ES-I3 (cell line): ENCODE measurements around the gene C12orf56.

Source experiments
- H3K36me3 ChIP-seq: 2 replicates; pipeline ENCODE4 v1.6.1; 2013; ENCODE audit warnings: mild to moderate bottlenecking, low read length, control low read depth, moderate library complexity; ENCODE audit not compliant: insufficient read depth
- H3K4me1 ChIP-seq: 2 replicates; pipeline ENCODE4 v1.6.1; 2013; ENCODE audit warnings: mild to moderate bottlenecking, control low read depth, low read length; ENCODE audit not compliant: insufficient read depth
- H3K9ac ChIP-seq: 2 replicates; pipeline ENCODE4 v1.6.1; 2013; ENCODE audit warnings: low read depth, mild to moderate bottlenecking, low read length, moderate library complexity
- H3K9me3 ChIP-seq: 2 replicates; pipeline ENCODE4 v1.6.1; 2013; ENCODE audit warnings: mild to moderate bottlenecking, low read length, moderate library complexity; ENCODE audit not compliant: control insufficient read depth, insufficient read depth

The C12orf56 gene

DNA sequence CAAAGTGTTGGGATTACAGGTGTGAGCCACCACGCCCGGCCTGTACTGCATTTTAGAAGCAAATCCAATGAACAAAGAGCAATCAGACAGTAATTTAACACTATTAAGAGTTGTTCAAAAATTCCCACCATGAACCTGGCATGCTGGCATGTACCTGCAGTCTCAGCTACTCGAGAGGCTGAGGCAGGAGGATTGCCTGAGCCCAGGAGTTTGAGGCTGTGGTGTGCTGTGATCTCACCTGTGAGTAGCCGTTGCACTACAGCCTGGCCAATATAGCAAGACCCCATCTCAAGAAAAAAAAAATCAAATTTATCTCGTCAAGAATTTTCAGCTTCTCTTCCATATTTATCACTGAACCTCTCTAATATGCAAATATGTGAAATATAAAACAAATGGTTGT lies 128.7 kb downstream of the C12orf56 start:
- no peaks in the 10 kb centered on the region for H3K9me3 ChIP-seq
- H3K9ac ChIP-seq = no peak overlapping the region
- no peaks in the 10 kb centered on the region for H3K36me3 ChIP-seq
- H3K4me1 ChIP-seq = no peaks in the 10 kb centered on the region

DNA sequence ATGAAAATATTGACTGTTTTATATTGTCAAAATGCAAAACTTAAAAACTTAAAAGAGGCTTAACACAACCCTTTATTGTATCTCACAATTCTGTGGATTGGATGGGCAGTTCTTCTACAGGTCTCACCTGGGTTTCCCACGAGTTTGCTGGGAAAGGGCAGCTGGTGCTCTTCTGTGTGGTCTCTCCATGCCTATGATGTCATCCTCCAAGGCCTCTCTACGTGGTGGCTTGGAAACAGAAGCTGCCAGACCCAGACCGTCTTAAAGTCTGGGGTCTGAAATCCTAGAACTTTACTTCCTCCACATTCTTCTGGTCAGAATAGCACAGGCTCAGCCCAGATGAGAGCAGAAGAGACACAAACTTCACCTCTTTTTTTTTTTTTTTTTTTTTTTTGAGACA lies 132.0 kb downstream of the C12orf56 start:
- Histone ChIP-seq H3K4me1 (0 out of 2 replicates have a peak, but pooled peaks cover 3% of the 10 kb centered on the region), H3K36me3 (no peaks in the 10 kb centered on the region), H3K9ac (no peak overlapping the region), H3K9me3 (no peaks in the 10 kb centered on the region)

DNA sequence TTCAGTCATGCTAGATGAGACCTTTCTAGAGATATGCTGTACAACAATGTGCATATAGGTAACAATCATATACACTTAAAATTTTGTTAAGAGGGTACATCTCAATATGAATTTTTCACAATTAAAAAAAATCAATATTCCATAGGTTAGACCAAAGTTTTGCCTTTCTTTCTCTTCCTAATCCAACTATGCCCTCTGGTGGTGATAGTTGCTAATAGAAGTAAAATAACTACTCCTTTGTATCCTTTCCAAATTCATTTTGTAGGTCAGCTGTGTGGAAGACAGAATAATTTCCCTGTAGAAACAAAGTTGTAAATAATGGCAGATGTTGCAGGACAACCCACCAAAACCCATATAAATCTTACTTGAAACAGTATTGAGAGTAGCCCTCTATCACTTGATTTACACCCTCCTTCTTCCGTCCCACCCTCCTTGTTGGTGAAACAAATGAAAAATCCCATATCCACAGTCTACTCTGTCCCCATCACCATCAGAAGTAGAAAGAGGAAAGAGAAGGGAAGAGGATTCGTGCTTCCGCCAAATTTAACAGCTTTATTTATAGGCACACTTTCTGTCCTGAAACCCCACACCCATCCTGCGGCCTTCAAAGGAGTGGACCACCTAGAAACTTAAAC lies 134.3 kb downstream of the C12orf56 start:
- no peaks in the 10 kb centered on the region for H3K9me3 ChIP-seq
- peak overlapping the region; percentile 37; the same call in 1 of the 2 replicates for H3K9ac ChIP-seq
- no peaks in the 10 kb centered on the region for H3K36me3 ChIP-seq
- H3K4me1 ChIP-seq = 0 out of 2 replicates have a peak, but pooled peaks cover 3% of the 10 kb centered on the region

DNA sequence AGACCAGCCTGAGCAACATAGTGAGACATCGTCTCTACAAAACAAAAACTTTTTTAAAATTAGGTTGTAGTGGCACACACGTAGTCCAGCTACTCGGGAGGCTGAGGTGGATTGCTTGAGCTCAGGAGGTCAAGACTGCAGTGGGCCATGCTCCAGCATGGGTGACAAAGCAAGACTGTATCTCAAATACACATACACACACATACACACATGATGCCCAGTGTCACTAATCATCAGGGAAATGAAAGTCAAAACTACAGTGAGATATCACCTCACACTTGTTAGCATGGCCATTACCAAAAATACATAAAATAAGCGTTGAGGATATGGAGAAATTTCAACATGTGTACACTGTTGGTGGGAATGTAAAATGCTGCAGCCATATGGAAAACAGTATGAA lies 135.3 kb downstream of the C12orf56 start:
- no peaks in the 10 kb centered on the region for H3K9me3 ChIP-seq
- no peaks in the 10 kb centered on the region for H3K36me3 ChIP-seq
- H3K4me1 ChIP-seq = 0 out of 2 replicates have a peak, but pooled peaks cover 3% of the 10 kb centered on the region
- H3K9ac ChIP-seq = no peak overlapping the region

DNA sequence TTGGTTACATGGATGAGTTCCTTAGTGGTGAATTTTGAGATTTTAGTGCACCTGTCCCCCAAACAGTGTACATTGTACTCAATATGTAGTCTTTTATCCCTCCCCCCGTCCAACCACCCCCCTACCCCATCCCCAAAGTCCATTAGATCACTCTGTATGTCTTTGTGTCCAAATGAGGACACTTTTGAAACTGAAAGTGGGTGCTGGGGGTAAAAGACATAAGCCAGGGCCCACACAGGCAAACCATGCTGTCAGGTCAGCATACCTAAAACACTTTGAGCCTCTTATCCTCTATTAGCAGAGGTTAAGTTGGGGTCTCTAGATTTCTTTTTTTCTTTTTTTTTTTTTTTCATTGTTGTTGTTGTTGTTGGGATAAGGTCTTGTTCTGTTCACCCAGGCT lies 137.2 kb downstream of the C12orf56 start:
- Histone ChIP-seq H3K9ac (no peak overlapping the region), H3K9me3 (no peaks in the 10 kb centered on the region), H3K36me3 (no peaks in the 10 kb centered on the region; the same call in 1 of the 2 replicates), H3K4me1 (0 out of 2 replicates have a peak, but pooled peaks cover 3% of the 10 kb centered on the region)

DNA sequence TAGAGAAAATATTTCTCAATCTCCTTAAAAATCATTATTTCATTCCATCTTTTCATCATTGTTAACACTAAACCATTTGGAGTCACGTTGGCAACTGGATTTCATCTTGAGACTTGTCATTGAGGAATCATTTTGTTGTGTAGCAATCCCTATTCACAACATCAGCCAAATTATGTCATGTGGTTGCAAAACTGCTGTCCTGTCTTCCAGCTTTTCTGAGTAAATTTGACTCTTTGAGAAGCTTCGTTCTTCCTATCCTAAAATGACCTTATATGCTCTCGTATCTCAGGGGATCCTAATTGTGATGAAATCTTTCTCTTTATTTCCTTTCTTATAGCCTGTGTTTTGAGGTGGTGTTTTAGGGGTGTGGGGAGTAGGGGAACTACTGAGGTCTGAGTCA lies 137.9 kb downstream of the C12orf56 start:
- no peaks in the 10 kb centered on the region for H3K9me3 ChIP-seq
- 0 out of 2 replicates have a peak, but pooled peaks cover 3% of the 10 kb centered on the region for H3K4me1 ChIP-seq
- H3K9ac ChIP-seq = no peak overlapping the region
- H3K36me3 ChIP-seq = no peaks in the 10 kb centered on the region; the same call in 1 of the 2 replicates

DNA sequence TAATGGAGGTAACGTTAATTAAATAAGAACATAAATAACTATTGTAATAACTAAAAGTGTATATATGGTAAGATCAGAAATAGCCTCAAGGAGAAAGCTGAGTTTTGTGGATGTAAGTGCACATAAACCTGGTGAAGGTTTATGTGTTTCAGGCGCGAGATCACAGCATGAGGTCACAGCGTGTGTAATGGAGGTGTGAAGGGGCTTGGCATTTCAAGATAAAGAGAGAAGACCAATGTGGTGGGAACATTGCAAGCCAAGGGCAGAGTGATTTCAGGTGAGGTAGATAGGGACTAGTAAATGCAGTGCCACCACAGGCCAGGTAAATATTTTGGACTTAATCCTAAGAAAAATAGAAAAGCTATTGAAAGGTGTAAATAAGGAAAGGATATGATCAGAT lies 146.7 kb downstream of the C12orf56 start:
- Histone ChIP-seq H3K4me1 (no peaks in the 10 kb centered on the region), H3K9me3 (no peaks in the 10 kb centered on the region), H3K36me3 (no peaks in the 10 kb centered on the region), H3K9ac (no peak overlapping the region)

DNA sequence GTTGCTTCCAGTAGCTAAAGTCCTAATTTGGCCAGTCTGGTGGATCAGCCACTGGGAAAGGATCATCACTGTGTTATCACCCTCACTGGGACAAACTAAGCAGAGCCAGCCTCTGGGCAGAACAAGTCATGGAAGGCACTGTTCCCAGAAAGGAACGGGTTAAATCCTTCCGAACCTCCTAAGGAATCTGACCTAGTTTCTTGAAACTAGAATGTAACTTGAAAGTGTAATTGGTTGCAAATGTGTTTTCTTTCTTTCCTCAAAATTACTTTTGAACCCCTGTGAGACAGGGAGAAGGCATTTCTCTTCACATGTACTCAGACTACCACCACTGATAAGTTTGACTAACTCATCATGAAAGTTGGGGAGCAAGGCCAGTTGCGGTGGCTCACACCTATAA lies 149.8 kb downstream of the C12orf56 start:
- Histone ChIP-seq H3K36me3 (no peaks in the 10 kb centered on the region), H3K4me1 (no peaks in the 10 kb centered on the region), H3K9ac (no peak overlapping the region), H3K9me3 (no peaks in the 10 kb centered on the region)

DNA sequence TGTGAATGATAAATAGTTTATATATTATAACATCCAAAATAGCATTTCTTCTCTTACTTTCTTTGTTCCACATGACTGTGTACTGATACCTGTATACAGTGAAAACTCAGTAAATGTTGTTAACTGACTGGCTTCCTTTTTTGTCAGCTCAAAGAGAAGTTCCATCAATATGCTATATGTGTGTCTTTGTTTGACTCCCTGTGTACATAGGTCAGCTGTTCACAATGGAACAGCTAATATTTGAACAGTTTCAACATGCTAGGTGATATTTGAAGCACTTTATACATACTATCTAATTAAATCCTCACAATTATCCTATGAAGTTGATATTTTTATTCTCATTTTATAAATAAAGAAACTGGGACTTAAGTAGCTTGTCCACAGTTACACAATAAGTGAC lies 153.2 kb downstream of the C12orf56 start:
- H3K9ac ChIP-seq = no peak overlapping the region
- H3K4me1 ChIP-seq = no peaks in the 10 kb centered on the region
- no peaks in the 10 kb centered on the region for H3K36me3 ChIP-seq
- no peaks in the 10 kb centered on the region for H3K9me3 ChIP-seq

DNA sequence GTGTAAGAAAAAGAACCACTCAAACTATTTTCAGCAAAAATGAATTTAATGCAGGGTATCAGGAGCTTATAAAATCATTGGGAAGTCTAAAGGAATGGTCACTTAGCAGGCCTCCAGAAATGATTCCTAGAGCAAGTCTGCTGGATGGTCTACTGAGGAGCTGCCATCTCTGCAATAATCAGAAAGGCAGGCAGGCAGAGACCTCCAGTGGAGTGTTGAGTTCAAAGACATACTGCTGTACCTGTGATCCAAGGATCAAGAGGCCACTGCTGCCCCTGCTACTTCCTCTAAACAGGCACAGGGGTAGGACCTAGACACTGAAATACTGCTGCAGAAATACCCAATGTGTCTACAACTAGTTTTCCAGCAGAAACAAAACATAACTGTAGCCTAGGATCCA lies 154.0 kb downstream of the C12orf56 start:
- Histone ChIP-seq H3K9me3 (no peaks in the 10 kb centered on the region), H3K4me1 (no peaks in the 10 kb centered on the region), H3K36me3 (no peaks in the 10 kb centered on the region), H3K9ac (no peak overlapping the region)

DNA sequence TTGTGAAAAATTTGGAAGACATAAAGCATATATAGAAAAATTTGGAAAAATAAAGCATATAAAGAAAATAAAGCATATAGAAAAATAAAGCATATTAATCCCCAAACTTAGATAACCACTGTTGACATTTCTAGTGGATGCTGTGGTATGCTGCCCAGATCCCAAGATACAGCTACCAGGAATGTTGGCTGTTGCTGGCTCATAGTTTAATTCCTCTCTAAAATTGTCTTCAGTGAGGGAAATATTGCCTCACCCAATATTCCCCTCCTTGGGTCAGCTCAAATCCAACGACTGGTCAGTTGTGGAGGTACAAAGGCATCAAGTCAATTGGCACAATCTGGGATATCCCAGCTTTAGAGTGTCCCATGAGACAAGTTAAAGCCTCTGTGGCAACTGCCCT lies 158.4 kb downstream of the C12orf56 start:
- no peaks in the 10 kb centered on the region for H3K36me3 ChIP-seq
- H3K9me3 ChIP-seq = no peaks in the 10 kb centered on the region
- no peak overlapping the region for H3K9ac ChIP-seq
- no peaks in the 10 kb centered on the region for H3K4me1 ChIP-seq

DNA sequence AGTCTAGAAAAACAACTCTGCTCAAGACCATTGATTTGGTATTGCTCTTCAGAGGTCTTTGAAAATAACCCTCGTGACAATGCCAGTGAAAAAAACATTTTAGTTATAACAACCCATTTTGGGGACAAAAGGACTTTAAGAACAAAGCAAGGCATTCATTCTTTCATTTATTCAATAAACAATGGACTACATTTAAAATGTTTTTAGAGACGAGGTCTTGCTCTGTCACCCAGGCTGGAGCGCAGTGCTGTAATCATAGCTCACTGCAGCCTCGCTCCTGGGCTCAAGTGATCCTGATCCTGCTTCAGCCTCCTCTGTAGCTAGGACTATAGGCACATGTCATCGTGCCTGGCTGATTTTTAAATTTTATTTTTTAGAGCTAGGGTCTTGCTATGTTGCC lies 160.8 kb downstream of the C12orf56 start:
- no peaks in the 10 kb centered on the region for H3K9me3 ChIP-seq
- H3K9ac ChIP-seq = no peak overlapping the region
- H3K36me3 ChIP-seq = no peaks in the 10 kb centered on the region
- no peaks in the 10 kb centered on the region for H3K4me1 ChIP-seq

DNA sequence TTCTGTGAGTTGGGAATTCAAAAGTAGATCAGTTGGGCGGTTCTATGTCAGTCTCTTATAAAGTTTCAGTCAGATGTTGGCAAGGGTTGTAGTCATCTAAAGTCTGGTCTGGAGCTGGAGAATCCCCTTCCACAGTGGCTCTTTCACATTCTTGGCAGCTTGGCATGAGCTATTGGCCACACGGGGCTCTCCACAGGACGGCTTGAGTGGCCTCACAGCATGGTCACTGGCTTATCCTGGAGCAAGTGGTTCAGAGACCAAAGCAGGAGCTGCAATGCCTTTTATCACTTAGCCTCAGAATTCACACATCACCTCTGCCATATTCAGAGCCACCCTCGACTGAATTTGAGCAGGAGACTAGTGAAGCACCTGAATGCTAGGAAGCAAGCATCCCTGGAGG lies 161.3 kb downstream of the C12orf56 start:
- Histone ChIP-seq H3K4me1 (no peaks in the 10 kb centered on the region), H3K9me3 (no peaks in the 10 kb centered on the region), H3K9ac (no peak overlapping the region), H3K36me3 (no peaks in the 10 kb centered on the region)

DNA sequence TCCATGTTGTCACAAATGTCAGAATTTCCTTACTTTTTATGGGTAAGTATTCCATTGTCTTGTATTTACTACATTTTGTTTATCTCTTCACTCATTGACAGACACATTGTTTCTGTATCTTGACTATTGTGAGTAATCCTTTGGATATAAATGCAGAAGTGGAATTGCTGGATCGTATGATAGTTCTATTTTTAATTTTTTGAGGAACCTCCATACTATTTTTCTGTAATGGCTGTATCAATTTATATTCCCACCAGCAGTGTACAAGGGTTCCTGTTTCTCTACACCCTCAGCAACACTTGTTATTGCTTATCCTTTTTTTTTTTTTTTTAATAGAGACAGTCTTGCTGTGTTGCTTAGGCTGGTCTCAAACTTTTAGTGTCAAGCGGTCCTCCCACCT lies 164.9 kb downstream of the C12orf56 start:
- Histone ChIP-seq H3K9ac (no peak overlapping the region), H3K36me3 (no peaks in the 10 kb centered on the region), H3K4me1 (no peaks in the 10 kb centered on the region), H3K9me3 (no peaks in the 10 kb centered on the region)

DNA sequence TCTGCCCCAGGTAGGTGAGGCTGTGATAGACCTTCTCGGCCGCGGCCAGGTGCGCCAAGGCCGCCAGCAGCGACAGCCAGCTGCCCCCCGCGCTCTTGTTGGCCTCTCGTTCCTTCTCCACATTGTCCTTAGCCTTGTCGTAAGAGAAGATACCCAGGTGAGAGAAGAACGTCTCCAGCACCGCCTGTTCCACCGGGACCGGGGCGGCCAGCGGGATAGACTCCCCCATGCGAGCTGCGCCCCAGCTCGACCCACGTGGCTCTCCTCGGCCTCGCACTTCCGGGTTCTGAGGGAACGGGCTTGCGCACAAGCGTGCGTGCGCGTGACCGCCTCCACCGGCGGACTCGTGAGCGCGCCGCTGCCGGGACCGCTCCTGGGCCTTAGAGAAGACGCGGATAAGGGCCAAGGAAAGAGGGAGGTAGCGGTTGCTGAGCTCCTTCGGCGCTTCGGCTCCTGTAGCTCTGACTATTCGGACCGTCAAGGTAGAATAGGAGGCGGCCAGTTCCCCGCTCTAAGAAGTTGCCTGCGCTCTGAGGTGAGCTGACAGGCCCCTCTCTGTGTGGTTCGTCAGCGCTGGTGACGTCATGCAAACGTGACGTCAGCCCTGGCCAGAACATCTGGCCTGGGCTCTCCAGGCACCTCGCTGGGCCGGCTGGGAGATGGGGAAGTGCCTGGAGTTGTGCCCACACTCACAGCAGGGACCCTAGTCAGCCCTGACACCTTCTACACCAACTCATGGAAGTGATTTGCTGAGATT lies 168.4 kb downstream of the C12orf56 start, which contains the start of gene KICS2:
TSS of gene KICS2 (minus strand) at position 288 of the 757 bp plus-strand sequence. CDS start at position 229, 59 bp downstream.
- Histone ChIP-seq H3K36me3 (no peaks in the 10 kb centered on the region), H3K4me1 (peaks cover 13% of the 10 kb centered on the region; the same call in 1 of the 2 replicates), H3K9me3 (no peaks in the 10 kb centered on the region), H3K9ac (peak within 1 kb of the TSS; percentile 80)
